ENCODE data around the gene DYSF.

DYSF gene

GRCh38 chr2:71714601-71715240, 261.4 kb downstream of the DYSF start:
- no peak for DNase-seq (ENCODE audit: low read depth)
- TF ChIP-seq CTCF (IDR thresholded peaks at IDR 0.05; ENCODE audit: low read depth, low read length, missing control alignments), result no peak
- in situ Hi-C loops (cut with HindIII; ENCODE audit: low sequenced_read_pairs), result no loop called here
- no peak overlapping the region for H3K4me3 ChIP-seq (ENCODE audit: low read depth, low read length)

- H3K4me3 ChIP-seq (ENCODE audit: low read depth, low read length), result no peak overlapping the region
- no peak for TF ChIP-seq CTCF (IDR thresholded peaks at IDR 0.05; ENCODE audit: low read depth, low read length, missing control alignments)
- no peak for DNase-seq (ENCODE audit: low read depth)
- in situ Hi-C loops (cut with HindIII; ENCODE audit: low sequenced_read_pairs), result no loop called here
These were observed 261.9 kb downstream of the DYSF start for GRCh38 chr2:71715241-71715750.

- DNase-seq (ENCODE audit: low read depth), result no peak
- no peak for TF ChIP-seq CTCF (IDR thresholded peaks at IDR 0.05; ENCODE audit: low read depth, low read length, missing control alignments)
- in situ Hi-C loops (cut with HindIII; ENCODE audit: low sequenced_read_pairs), result no loop called here
- H3K4me3 ChIP-seq (ENCODE audit: low read depth, low read length), result no peak overlapping the region
These were observed 262.8 kb downstream of the DYSF start for GRCh38 chr2:71715951-71716696.

- peak; percentile 51 for DNase-seq (ENCODE audit: low read depth)
- H3K4me3 ChIP-seq (ENCODE audit: low read depth, low read length), result no peak overlapping the region
- in situ Hi-C loops (cut with HindIII; ENCODE audit: low sequenced_read_pairs), result no loop called here
- no peak for TF ChIP-seq CTCF (IDR thresholded peaks at IDR 0.05; ENCODE audit: low read depth, low read length, missing control alignments)
These were observed 263.6 kb downstream of the DYSF start for GRCh38 chr2:71716697-71717624.

DNA sequence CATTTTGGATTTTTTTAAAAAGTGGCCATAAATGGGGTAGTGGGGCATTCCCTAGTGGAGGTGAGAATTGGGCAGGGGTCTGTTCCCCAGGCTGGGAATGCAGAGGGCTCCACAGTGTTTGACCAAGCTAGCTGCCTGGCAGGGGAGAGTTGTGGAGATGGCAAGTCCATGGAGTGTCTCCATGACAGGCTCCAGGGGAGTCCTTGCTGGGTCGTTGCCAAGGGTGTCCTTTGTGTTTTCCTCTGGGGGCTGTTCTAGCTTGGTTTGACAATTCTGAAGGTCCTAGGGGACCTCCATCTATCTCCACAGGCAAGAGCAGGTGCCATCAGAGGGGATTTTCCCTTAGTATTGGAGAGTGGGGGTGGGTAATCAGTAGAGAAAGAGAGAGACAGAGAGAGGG, 265.3 kb downstream of the DYSF start:
- in situ Hi-C loops (cut with HindIII; ENCODE audit: low sequenced_read_pairs), result no loop called here
- no peak for TF ChIP-seq CTCF (IDR thresholded peaks at IDR 0.05; ENCODE audit: low read depth, low read length, missing control alignments)
- no peak for DNase-seq (ENCODE audit: low read depth)
- H3K4me3 ChIP-seq (ENCODE audit: low read depth, low read length), result no peak overlapping the region

Measured in astrocyte of the cerebellum (primary cell).